ENCODE data around the gene SCN11A. TPM values are rescaled to one million over a fixed set of nuclear protein-coding genes. Genes with fewer than 3 reads are reported as not detected.

SCN11A gene
- total RNA-seq, 2 experiments from 2014 or later = 0.08 TPM; not detected in 1

DNA sequence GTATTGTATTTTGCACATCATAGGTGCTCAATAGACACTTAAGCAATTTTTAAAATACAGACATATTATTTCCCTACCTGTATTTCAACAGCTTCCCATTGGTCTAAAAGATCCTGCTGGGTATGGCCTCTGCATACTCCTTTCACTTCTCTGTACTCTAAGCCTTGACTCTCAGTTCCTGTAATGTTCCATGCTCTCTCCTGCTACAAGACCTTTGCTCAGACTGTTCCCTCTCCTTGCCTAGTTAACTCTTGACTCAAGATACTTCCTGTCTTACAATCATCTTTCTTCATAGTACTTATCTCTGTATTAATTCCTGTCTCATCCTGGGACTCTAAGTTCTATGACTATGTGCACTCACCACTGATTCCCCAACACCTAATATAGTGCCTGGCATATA, 1.7 kb downstream of the SCN11A start:
- peaks cover 14% of the 10 kb centered on the region for H3K36me3 Mint-ChIP-seq (ENCODE audit: low read depth)
- H3K36me3 ChIP-seq (ENCODE audit: insufficient read depth, low read length) = no peaks in the 10 kb centered on the region
- ChIA-PET CTCF (no interaction called here), POLR2A (interaction anchor here (1.2 kb wide), 1 partner anchor 356 kb away, joined by 3 read pairs; no protein-coding TSS in a partner anchor)
- peak overlapping the region in 1 of 2 donors; percentile 90 for H3K27ac ChIP-seq (ENCODE audit: low read depth in 1 of 2, low read length in 2 of 2)
- peak overlapping the region; percentile 9 for H3K4me3 Mint-ChIP-seq
- DNase-seq (peak in 3 of 14 experiments; percentile 6 to 26 (median 14)), ATAC-seq (ENCODE audit: poor library complexity) (no peak)
- H3K27me3 Mint-ChIP-seq = no peaks in the 10 kb centered on the region
- intact Hi-C loops (cut with DNase I, micrococcal nuclease) = loop anchor here (5.0 to 10.0 kb wide), 3 partner anchors 95 to 1407 kb away; partner anchors contain the start of genes RPL14 (in 1 of the 2) and SLC25A38 (in 1 of the 2)
- H3K9me3 ChIP-seq (ENCODE audit: control insufficient read depth in 1 of 2, insufficient read depth in 1 of 2, low read length in 2 of 2) = no peaks in the 10 kb centered on the region
- peaks cover 59% of the 10 kb centered on the region for H3K4me1 Mint-ChIP-seq (ENCODE audit: low read depth)
- H3K4me3 ChIP-seq (ENCODE audit: low read length) = no peak overlapping the region
- TF ChIP-seq, protein P1, sequence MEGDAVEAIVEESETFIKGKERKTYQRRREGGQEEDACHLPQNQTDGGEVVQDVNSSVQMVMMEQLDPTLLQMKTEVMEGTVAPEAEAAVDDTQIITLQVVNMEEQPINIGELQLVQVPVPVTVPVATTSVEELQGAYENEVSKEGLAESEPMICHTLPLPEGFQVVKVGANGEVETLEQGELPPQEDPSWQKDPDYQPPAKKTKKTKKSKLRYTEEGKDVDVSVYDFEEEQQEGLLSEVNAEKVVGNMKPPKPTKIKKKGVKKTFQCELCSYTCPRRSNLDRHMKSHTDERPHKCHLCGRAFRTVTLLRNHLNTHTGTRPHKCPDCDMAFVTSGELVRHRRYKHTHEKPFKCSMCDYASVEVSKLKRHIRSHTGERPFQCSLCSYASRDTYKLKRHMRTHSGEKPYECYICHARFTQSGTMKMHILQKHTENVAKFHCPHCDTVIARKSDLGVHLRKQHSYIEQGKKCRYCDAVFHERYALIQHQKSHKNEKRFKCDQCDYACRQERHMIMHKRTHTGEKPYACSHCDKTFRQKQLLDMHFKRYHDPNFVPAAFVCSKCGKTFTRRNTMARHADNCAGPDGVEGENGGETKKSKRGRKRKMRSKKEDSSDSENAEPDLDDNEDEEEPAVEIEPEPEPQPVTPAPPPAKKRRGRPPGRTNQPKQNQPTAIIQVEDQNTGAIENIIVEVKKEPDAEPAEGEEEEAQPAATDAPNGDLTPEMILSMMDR (IDR thresholded peaks at IDR 0.05) = no peak
- peaks cover 24% of the 10 kb centered on the region for H3K4me1 ChIP-seq (ENCODE audit: insufficient read depth, low read length)
- H3K27ac Mint-ChIP-seq = peak overlapping the region; percentile 99
- H3K27me3 ChIP-seq (ENCODE audit: control insufficient read depth in 1 of 2, insufficient read depth in 2 of 2, low read length in 2 of 2) = no peaks in the 10 kb centered on the region
- H3K9me3 Mint-ChIP-seq = no peaks in the 10 kb centered on the region

DNA sequence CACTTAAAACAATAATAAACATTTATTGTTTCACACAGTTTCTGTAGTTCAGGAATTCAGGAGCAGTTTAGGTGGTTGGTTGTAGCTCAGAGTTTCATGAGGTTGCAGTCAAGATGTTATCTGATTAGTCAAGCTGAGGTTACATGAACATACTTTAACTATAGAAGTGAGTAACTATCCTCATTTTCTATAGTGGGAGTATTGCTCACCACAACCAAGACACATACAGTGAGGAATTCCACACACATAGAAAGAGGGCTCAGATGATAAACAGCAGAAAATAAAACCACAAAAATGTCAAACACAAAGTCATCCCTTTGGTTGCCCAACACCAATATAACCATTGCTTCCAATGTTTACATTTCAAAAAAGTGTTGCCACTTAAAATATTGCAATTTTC, 13.6 kb downstream of the SCN11A start:
- H3K4me1 ChIP-seq (ENCODE audit: insufficient read depth, low read length) = no peaks in the 10 kb centered on the region
- H3K36me3 ChIP-seq (ENCODE audit: insufficient read depth, low read length) = no peaks in the 10 kb centered on the region
- peaks cover 7 to 10% of the 10 kb centered on the region in 2 experiments for H3K9me3 ChIP-seq (ENCODE audit: control insufficient read depth in 1 of 2, insufficient read depth in 1 of 2, low read length in 2 of 2)
- intact Hi-C loops (cut with DNase I, micrococcal nuclease) = loop anchor here in 1 of 2 experiments (10.0 kb wide), 1 partner anchor 543 kb away; the partner anchor contains the start of gene EXOG
- Mint-ChIP-seq H3K27me3 (peaks cover 16% of the 10 kb centered on the region), H3K9me3 (peaks cover 6% of the 10 kb centered on the region), H3K36me3 (ENCODE audit: low read depth) (no peaks in the 10 kb centered on the region), H3K4me1 (ENCODE audit: low read depth) (no peaks in the 10 kb centered on the region), H3K27ac (no peak overlapping the region), H3K4me3 (no peak overlapping the region)
- TF ChIP-seq, protein P1 (IDR thresholded peaks at IDR 0.05) = no peak
- no peak for DNase-seq
- POLR2A ChIA-PET = no interaction called here
- no peak overlapping the region for H3K4me3 ChIP-seq (ENCODE audit: low read length)
- CTCF ChIA-PET = no interaction called here
- no peak overlapping the region for H3K27ac ChIP-seq (ENCODE audit: low read depth in 1 of 2, low read length in 2 of 2)
- no peaks in the 10 kb centered on the region for H3K27me3 ChIP-seq (ENCODE audit: control insufficient read depth in 1 of 2, insufficient read depth in 2 of 2, low read length in 2 of 2)
- ATAC-seq (ENCODE audit: poor library complexity) = no peak

DNA sequence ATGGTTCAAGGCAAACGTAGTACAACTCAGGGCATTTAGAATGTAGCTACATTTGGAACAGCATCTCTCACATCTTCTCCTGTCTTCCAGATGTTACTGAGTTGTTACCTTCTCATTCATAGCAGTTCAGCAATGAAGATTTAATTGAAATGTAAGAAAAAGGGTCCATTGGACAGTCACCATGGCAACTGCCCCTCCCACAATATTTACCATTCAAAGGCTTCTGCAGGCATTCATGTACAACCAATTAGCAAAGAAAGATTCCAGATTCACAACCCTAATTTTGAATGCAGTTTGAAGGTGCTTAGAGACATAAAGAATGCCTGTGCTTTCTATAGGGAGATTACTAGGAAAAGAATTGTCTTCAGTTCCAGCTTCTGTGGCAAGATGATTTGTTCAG, 22.2 kb downstream of the SCN11A start:
- H3K36me3 Mint-ChIP-seq (ENCODE audit: low read depth) = no peaks in the 10 kb centered on the region
- H3K4me1 ChIP-seq (ENCODE audit: insufficient read depth, low read length) = no peaks in the 10 kb centered on the region
- no peak overlapping the region for H3K4me3 ChIP-seq (ENCODE audit: low read length)
- intact Hi-C loops (cut with DNase I, micrococcal nuclease) = no loop called here
- H3K27ac Mint-ChIP-seq = no peak overlapping the region
- H3K27ac ChIP-seq (ENCODE audit: low read depth in 1 of 2, low read length in 2 of 2) = no peak overlapping the region
- ChIA-PET POLR2A (no interaction called here), CTCF (interaction anchor here (2.1 kb wide), 1 partner anchor 508 kb away, joined by 8 read pairs; no protein-coding TSS in a partner anchor)
- DNase-seq (no peak), ATAC-seq (ENCODE audit: poor library complexity) (no peak)
- H3K4me1 Mint-ChIP-seq (ENCODE audit: low read depth) = no peaks in the 10 kb centered on the region
- TF ChIP-seq, protein P1 (IDR thresholded peaks at IDR 0.05) = no peak
- H3K27me3 Mint-ChIP-seq = peaks cover 32% of the 10 kb centered on the region
- no peaks in the 10 kb centered on the region for H3K36me3 ChIP-seq (ENCODE audit: insufficient read depth, low read length)
- H3K9me3 ChIP-seq (ENCODE audit: control insufficient read depth in 1 of 2, insufficient read depth in 1 of 2, low read length in 2 of 2) = no peaks in the 10 kb centered on the region
- H3K27me3 ChIP-seq (ENCODE audit: control insufficient read depth in 1 of 2, insufficient read depth in 2 of 2, low read length in 2 of 2) = peaks cover 4% of the 10 kb centered on the region in 2 experiments
- H3K4me3 Mint-ChIP-seq = no peak overlapping the region
- H3K9me3 Mint-ChIP-seq = no peaks in the 10 kb centered on the region

Data from CD4-positive, alpha-beta T cell (primary cell).